ENCODE results near the gene CTCF. TPM values are rescaled to one million over a fixed set of nuclear protein-coding genes. Genes with fewer than 3 reads are reported as not detected.

Gene CTCF
- total RNA-seq, 6 experiments from 2014 or later: 22.6 to 31.1 (median 29.4) TPM

- no peak overlapping the region for H3K4me3 Mint-ChIP-seq
- H3K9me3 Mint-ChIP-seq: no peaks in the 10 kb centered on the region
- H3K27me3 Mint-ChIP-seq (ENCODE audit: insufficient read depth): no peaks in the 10 kb centered on the region; the same call in 1 of the 2 replicates
- no peak for DNase-seq
- H3K4me1 Mint-ChIP-seq (ENCODE audit: low read depth): peaks cover 30% of the 10 kb centered on the region
- TF ChIP-seq, protein P1, sequence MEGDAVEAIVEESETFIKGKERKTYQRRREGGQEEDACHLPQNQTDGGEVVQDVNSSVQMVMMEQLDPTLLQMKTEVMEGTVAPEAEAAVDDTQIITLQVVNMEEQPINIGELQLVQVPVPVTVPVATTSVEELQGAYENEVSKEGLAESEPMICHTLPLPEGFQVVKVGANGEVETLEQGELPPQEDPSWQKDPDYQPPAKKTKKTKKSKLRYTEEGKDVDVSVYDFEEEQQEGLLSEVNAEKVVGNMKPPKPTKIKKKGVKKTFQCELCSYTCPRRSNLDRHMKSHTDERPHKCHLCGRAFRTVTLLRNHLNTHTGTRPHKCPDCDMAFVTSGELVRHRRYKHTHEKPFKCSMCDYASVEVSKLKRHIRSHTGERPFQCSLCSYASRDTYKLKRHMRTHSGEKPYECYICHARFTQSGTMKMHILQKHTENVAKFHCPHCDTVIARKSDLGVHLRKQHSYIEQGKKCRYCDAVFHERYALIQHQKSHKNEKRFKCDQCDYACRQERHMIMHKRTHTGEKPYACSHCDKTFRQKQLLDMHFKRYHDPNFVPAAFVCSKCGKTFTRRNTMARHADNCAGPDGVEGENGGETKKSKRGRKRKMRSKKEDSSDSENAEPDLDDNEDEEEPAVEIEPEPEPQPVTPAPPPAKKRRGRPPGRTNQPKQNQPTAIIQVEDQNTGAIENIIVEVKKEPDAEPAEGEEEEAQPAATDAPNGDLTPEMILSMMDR (IDR thresholded peaks at IDR 0.05): no peak
- no peaks in the 10 kb centered on the region for H3K36me3 Mint-ChIP-seq (ENCODE audit: low read depth)
- no peak overlapping the region; the same call in 1 of the 2 replicates for H3K27ac Mint-ChIP-seq
Measured at GRCh38 chr16:67593701-67594100, 31.4 kb downstream of the CTCF start.

DNA sequence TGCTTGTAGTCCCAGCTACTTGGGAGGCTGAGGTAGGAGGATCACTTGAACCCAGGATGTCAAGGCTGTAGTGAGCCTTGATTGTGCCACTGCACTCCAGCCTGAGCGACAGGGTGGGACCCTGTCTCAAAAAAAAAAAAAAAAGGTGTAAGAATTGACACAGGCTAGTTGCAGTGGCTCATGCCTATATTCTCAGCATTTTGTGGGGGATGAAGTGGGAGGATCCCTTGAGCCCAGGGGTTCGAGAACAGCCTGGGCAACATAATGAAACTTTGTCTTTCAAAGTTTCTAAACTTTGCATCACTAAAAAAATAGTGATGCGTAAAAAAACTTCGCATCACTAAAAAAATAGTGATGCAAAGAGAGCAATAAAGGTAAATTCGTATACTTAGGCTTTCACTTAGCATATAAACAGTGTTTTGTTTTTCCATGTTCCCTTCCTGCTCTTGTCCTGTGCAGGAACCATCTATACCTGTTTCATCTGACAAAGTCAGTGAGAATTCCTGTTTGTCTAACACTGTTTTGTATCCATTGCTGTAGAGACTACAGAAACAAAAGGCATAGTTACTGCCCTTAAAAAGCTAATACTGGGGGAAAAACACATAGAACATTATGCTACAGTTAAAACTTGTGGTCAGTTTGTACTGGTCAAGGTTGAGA lies 32.1 kb downstream of the CTCF start:
- no peak for DNase-seq
- peak overlapping the region; percentile 40 for H3K27ac Mint-ChIP-seq
- H3K27me3 Mint-ChIP-seq (ENCODE audit: insufficient read depth): no peaks in the 10 kb centered on the region; the same call in 1 of the 2 replicates
- H3K36me3 Mint-ChIP-seq (ENCODE audit: low read depth): no peaks in the 10 kb centered on the region
- H3K4me3 Mint-ChIP-seq: no peak overlapping the region
- TF ChIP-seq, protein P1 (IDR thresholded peaks at IDR 0.05): no peak
- peaks cover 30% of the 10 kb centered on the region for H3K4me1 Mint-ChIP-seq (ENCODE audit: low read depth)
- H3K9me3 Mint-ChIP-seq: no peaks in the 10 kb centered on the region

- peak; percentile 2 for DNase-seq
Measured at GRCh38 chr16:67594956-67595355, 32.6 kb downstream of the CTCF start.

GRCh38 chr16:67598527-67598926 lies 36.2 kb downstream of the CTCF start:
- Mint-ChIP-seq H3K27ac (no peak overlapping the region), H3K9me3 (no peaks in the 10 kb centered on the region), H3K4me1 (ENCODE audit: low read depth) (peaks cover 41% of the 10 kb centered on the region), H3K4me3 (no peak overlapping the region), H3K36me3 (ENCODE audit: low read depth) (no peaks in the 10 kb centered on the region), H3K27me3 (ENCODE audit: insufficient read depth) (no peaks in the 10 kb centered on the region; the same call in 1 of the 2 replicates)
- DNase-seq: no peak
- TF ChIP-seq, protein P1 (IDR thresholded peaks at IDR 0.05): no peak

More at GRCh38 chr16:67594956-67595355, 32.6 kb downstream of the CTCF start:
- Mint-ChIP-seq H3K4me3 (no peak overlapping the region), H3K27me3 (ENCODE audit: insufficient read depth) (no peaks in the 10 kb centered on the region; the same call in 1 of the 2 replicates), H3K27ac (peak overlapping the region; percentile 24), H3K4me1 (ENCODE audit: low read depth) (peaks cover 30% of the 10 kb centered on the region), H3K36me3 (ENCODE audit: low read depth) (no peaks in the 10 kb centered on the region), H3K9me3 (no peaks in the 10 kb centered on the region)
- TF ChIP-seq, protein P1 (IDR thresholded peaks at IDR 0.05): no peak

DNA sequence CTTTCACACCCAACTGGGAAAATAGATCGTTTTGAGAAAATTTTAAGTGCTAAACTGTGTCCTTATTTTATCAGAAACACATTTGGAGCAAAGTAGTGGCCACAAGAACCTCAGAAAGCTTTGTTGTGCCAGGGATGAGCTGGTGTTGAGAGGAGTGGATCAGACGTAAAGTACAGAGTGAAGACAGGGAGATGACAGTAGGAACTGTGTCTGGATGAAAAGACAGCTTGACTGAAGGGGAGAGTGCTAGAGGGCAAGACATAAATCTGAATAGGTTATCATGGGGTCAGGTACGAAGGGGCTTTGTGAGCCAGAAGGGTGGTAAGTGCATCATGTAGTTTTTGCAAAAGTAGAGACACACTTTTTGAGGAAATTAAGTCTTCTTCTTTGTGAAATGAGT lies 43.3 kb downstream of the CTCF start:
- TF ChIP-seq, protein P1 (IDR thresholded peaks at IDR 0.05): no peak
- Mint-ChIP-seq H3K36me3 (ENCODE audit: low read depth) (no peaks in the 10 kb centered on the region), H3K9me3 (no peaks in the 10 kb centered on the region), H3K4me3 (no peak overlapping the region), H3K4me1 (ENCODE audit: low read depth) (peaks cover 19% of the 10 kb centered on the region), H3K27ac (no peak overlapping the region), H3K27me3 (ENCODE audit: insufficient read depth) (no peaks in the 10 kb centered on the region; the same call in 1 of the 2 replicates)
- no peak for DNase-seq

All from HFFc6 (cell line).